NB4 (cell line): Measurements from ENCODE around the gene RAD23B.

Experiments
- CTCF ChIP-seq: IDR thresholded peaks from one replicate; pipeline ENCODE4 v1.5.1; 2012; ENCODE audit warnings: low read depth, low read length
- POLR2A ChIP-seq: IDR thresholded peaks from 2 replicates; pipeline ENCODE4 v1.6.1; 2011; ENCODE audit warnings: mild to moderate bottlenecking; ENCODE audit not compliant: insufficient read length; ENCODE audit errors: extremely low read depth

- TF ChIP-seq CTCF, result no peak
- no peak for TF ChIP-seq POLR2A
Observed at GRCh38 chr9:107268560-107268959, 14.5 kb upstream of the RAD23B start.
